ENCODE results near the gene HMGB4. TPM values are rescaled to one million over a fixed set of nuclear protein-coding genes. Genes with fewer than 3 reads are reported as not detected.

HMGB4 gene
- total and polyA plus RNA-seq, 12 donors, result not detected

DNA sequence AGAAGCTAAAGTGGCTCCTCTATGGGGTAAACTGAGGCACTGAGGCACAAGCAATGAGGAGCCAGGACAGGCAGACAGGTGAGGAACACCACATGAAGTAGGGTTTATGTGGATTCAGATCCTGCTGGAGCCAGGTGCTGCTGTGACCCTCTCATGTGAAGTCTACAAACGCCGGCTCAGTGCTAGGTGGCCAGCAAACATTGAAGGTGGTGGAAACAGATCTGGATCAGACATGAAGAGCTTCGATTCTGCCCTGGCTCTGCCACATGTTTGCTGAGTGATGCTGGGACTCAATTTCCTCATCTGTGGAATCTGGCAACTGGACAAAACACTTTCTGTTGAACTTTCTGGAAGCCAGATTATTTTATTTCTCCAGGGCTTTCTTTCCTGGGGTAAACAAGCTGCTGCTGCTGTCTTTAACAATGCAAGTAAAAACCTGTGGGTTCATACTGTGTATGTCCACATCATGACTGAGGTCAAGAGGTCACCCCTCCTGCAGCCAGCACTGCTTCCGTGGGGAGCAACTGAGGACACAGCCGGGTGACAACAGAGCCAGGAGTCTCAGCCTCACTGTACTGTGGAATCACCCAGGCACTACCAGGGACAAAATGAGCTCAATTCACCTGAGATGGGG is 33.3 kb downstream of the HMGB4 start:
- ATAC-seq, result peak in 1 of 8 donors; percentile 28
- intact Hi-C loops (cut with DNase I), result no loop called here
- no peak for DNase-seq
- whole genome bisulfite sequencing, 2 donors, result 67 to 68% methylated on average over 5 of the region's 5 CpGs
- TF ChIP-seq, protein P1, sequence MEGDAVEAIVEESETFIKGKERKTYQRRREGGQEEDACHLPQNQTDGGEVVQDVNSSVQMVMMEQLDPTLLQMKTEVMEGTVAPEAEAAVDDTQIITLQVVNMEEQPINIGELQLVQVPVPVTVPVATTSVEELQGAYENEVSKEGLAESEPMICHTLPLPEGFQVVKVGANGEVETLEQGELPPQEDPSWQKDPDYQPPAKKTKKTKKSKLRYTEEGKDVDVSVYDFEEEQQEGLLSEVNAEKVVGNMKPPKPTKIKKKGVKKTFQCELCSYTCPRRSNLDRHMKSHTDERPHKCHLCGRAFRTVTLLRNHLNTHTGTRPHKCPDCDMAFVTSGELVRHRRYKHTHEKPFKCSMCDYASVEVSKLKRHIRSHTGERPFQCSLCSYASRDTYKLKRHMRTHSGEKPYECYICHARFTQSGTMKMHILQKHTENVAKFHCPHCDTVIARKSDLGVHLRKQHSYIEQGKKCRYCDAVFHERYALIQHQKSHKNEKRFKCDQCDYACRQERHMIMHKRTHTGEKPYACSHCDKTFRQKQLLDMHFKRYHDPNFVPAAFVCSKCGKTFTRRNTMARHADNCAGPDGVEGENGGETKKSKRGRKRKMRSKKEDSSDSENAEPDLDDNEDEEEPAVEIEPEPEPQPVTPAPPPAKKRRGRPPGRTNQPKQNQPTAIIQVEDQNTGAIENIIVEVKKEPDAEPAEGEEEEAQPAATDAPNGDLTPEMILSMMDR (IDR thresholded peaks at IDR 0.05), result no peak
- Histone ChIP-seq H3K9me3 (no peaks in the 10 kb centered on the region), H3K4me1 (peaks cover 0 to 27% (median 5%) of the 10 kb centered on the region in 9 donors), H3K27ac (no peak overlapping the region), H3K36me3 (no peaks in the 10 kb centered on the region), H3K4me3 (no peak overlapping the region), H3K27me3 (no peaks in the 10 kb centered on the region)

DNA sequence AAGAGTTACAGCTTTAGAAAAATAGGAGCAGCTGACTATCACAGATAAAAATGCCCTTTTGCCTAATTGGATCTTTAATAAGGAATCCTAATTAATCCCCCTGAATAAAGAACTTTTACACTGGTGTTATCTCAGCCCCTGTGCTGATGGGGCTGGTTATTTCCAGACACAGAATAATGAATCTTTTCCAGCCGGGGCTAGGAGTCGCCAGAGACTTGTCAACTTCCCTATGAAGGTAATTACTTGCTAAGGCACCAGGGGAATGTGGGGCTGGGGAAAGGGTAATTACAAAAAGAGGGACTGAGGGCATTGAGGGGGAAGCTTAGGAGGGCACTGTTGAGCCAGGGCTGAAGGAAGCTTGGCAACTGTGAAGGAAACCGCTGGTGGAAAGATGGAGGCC is 34.5 kb downstream of the HMGB4 start:
- no peaks in the 10 kb centered on the region for H3K27me3 ChIP-seq
- no peaks in the 10 kb centered on the region for H3K9me3 ChIP-seq
- ATAC-seq (no peak), DNase-seq (no peak)
- peak overlapping the region in 1 of 10 donors; percentile 24 for H3K27ac ChIP-seq
- 48 to 50% methylated on average over 3 of the region's 3 CpGs for WGBS, 2 donors
- TF ChIP-seq, protein P1 (IDR thresholded peaks at IDR 0.05), result peak in 1 of 9 donors; percentile 17
- peaks cover 0 to 31% (median 6%) of the 10 kb centered on the region in 9 donors for H3K4me1 ChIP-seq
- H3K36me3 ChIP-seq, result no peaks in the 10 kb centered on the region
- H3K4me3 ChIP-seq, result no peak overlapping the region
- intact Hi-C loops (cut with DNase I), result no loop called here

DNA sequence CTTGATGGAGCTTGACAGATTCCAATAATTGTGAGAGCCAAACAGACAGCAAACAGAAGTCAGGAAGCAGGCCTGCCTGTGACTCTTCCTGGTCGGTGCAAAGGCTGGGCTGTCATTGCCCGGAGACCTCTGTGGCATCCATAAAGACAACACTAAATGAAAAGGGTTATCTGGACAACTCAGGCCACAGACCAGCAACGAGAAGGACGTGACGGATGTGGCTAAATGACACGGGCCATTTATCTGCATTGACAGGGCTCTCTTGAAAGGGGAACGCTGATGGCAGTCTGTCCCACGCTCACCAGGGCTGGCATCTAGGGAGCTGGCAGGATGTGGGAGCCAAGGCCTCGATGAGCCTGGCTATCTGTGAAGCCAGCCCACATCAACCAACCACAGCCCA is 35.0 kb downstream of the HMGB4 start:
- WGBS, 2 donors, result 50 to 57% methylated on average over 9 of the region's 9 CpGs
- H3K27me3 ChIP-seq, result no peaks in the 10 kb centered on the region
- intact Hi-C loops (cut with DNase I), result no loop called here
- DNase-seq (no peak), ATAC-seq (peak in 2 of 8 donors; percentile 20 to 54)
- peaks cover 0 to 28% (median 6%) of the 10 kb centered on the region in 9 donors for H3K4me1 ChIP-seq
- H3K4me3 ChIP-seq, result no peak overlapping the region
- no peaks in the 10 kb centered on the region for H3K36me3 ChIP-seq
- H3K9me3 ChIP-seq, result no peaks in the 10 kb centered on the region
- TF ChIP-seq, protein P1 (IDR thresholded peaks at IDR 0.05), result no peak
- no peak overlapping the region for H3K27ac ChIP-seq

DNA sequence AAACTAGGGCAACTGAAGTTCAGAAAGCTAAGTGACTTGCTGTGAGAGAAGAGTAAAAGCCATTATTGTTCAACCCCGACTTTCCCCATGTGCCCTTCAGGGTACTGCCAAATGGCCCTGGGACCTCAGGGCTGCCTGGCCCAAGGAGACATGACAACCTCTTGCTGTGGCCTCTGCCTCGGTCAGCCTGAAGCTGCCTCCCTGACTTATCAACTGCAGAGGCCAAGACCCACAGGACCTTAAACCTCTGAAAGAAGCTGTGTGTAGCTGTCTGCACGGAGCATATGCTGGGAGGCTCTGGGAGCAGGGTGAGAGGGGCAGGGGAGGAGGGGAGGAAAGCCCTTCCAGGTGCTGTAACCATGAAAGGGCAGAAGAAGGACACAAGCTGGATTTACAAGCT is 35.9 kb downstream of the HMGB4 start:
- intact Hi-C loops (cut with DNase I), result no loop called here
- WGBS, 2 donors, result 63 to 68% methylated on average over 3 of the region's 3 CpGs
- ATAC-seq (no peak), DNase-seq (no peak)
- Histone ChIP-seq H3K4me3 (no peak overlapping the region), H3K4me1 (peaks cover 0 to 27% (median 6%) of the 10 kb centered on the region in 9 donors), H3K27me3 (no peaks in the 10 kb centered on the region), H3K27ac (no peak overlapping the region), H3K9me3 (no peaks in the 10 kb centered on the region), H3K36me3 (no peaks in the 10 kb centered on the region)
- TF ChIP-seq, protein P1 (IDR thresholded peaks at IDR 0.05), result no peak

All from heart right ventricle (tissue), 16 donors.